Right cardiac atrium (tissue), 5 donors: ENCODE data around the gene CCDC27. TPM values are rescaled to one million over a fixed set of nuclear protein-coding genes. Genes with fewer than 3 reads are reported as not detected.
A peak's percentile ranks its signal among the peaks of the same experiment; 100 is the strongest.

Source experiments
- ATAC-seq, 2 donors: fragments of 200-7000 bp; cut with Tn5 transposase; one replicate each; pipeline versions ENCODE4 v1.8.0 to v1.9.1; 2020; ENCODE audit warnings: moderate library complexity in 2 of 2, mild to moderate bottlenecking in 1 of 2
- DNase-seq, 3 donors: peaks; one replicate each; pipeline ENCODE4 v3.0.0-alpha.2; 2020
- H3K27ac ChIP-seq: one replicate; pipeline ENCODE4 v1.5.1; 2013; ENCODE audit warnings: mild to moderate bottlenecking, low read length, control low read depth, moderate library complexity
- H3K27me3 ChIP-seq: one replicate; pipeline ENCODE4 v1.6.1; 2013; ENCODE audit not compliant: control insufficient read depth, insufficient read depth
- H3K4me1 ChIP-seq: one replicate; pipeline ENCODE4 v1.6.1; 2013; ENCODE audit warnings: low read length; ENCODE audit not compliant: control insufficient read depth, insufficient read depth
- H3K4me3 ChIP-seq: one replicate; pipeline ENCODE4 v1.5.1; 2013; ENCODE audit warnings: low read length, control low read depth
- H3K9me3 ChIP-seq: one replicate; pipeline ENCODE4 v1.6.1; 2013; ENCODE audit warnings: low read length; ENCODE audit not compliant: control insufficient read depth
- WGBS: extraction: QIAGEN DNeasy Blood & Tissue Kit; methylation state at CpG from one replicate; pipeline ENCODE4 v1.1.7; 2013; 5-methylcytosine and 5-hydroxymethylcytosine counted together
- intact Hi-C, 4 donors: fragments of 100-400 bp; cut with DNase I; formaldehyde crosslinking; loops; one replicate each; pipeline versions ENCODE4 v1.11.0 to v1.14.0; 2022 to 2023
- polyA plus RNA-seq: library from polyadenylated mRNA; stranded (reverse); fragments of 200-250 nt; gene quantifications from one replicate; pipeline ENCODE4 v1.2.3, GENCODE V29; 2013
- total RNA-seq, 4 donors: library from RNA; stranded (reverse); fragmentation: NEBNext Ultra II Directional; extraction: Animal tissue kit (Norgen Biotek cat#: 25700); gene quantifications; one replicate each; pipeline ENCODE4 v1.2.1, GENCODE V29; 2021
- donor health status: healthy with polysubstance abuse.
- donor health status: DM: no; HTN: yes; CAD: no.
- donor health status: DM: no; HTN: no; CAD: no.
- donor health status: DM: no; HTN: yes; CAD: no; lungs with severe emphysema.
- donor health status: DM: yes; HTN: yes; CAD: no.

The CCDC27 gene
- total and polyA plus RNA-seq, 5 donors = 0.09 to 0.14 TPM; not detected in 3

- no peak for ATAC-seq
- no peaks in the 10 kb centered on the region for H3K27me3 ChIP-seq
- WGBS = 45% methylated on average over 25 of the region's 25 CpGs
- no peak for DNase-seq
- no peaks in the 10 kb centered on the region for H3K9me3 ChIP-seq
- intact Hi-C loops = loop anchor here in 1 of 4 donors (10.0 kb wide), 1 partner anchor 157 kb away; no protein-coding TSS in a partner anchor
- H3K4me1 ChIP-seq = no peaks in the 10 kb centered on the region
- no peak overlapping the region for H3K4me3 ChIP-seq
- no peak overlapping the region for H3K27ac ChIP-seq
Measured at GRCh38 chr1:3731583-3732433, 20.4 kb upstream of the CCDC27 start.

GRCh38 chr1:3732434-3733093, 19.7 kb upstream of the CCDC27 start:
- H3K9me3 ChIP-seq = no peaks in the 10 kb centered on the region
- DNase-seq = no peak
- intact Hi-C loops = loop anchor here in 1 of 4 donors (10.0 kb wide), 1 partner anchor 158 kb away; no protein-coding TSS in a partner anchor
- H3K4me3 ChIP-seq = no peak overlapping the region
- no peaks in the 10 kb centered on the region for H3K27me3 ChIP-seq
- H3K27ac ChIP-seq = no peak overlapping the region
- WGBS = 33% methylated on average over 37 of the region's 37 CpGs
- ATAC-seq = peak; percentile 23 to 25
- H3K4me1 ChIP-seq = no peaks in the 10 kb centered on the region

GRCh38 chr1:3733094-3733882, 19.0 kb upstream of the CCDC27 start:
- H3K27ac ChIP-seq = no peak overlapping the region
- WGBS = 70% methylated on average over 29 of the region's 29 CpGs
- intact Hi-C loops = loop anchor here in 1 of 4 donors (10.0 kb wide), 1 partner anchor 158 kb away; no protein-coding TSS in a partner anchor
- DNase-seq = peak in 1 of 3 donors; percentile 35
- H3K4me1 ChIP-seq = no peaks in the 10 kb centered on the region
- H3K9me3 ChIP-seq = no peaks in the 10 kb centered on the region
- H3K27me3 ChIP-seq = no peaks in the 10 kb centered on the region
- H3K4me3 ChIP-seq = no peak overlapping the region
- ATAC-seq = peak in 1 of 2 donors; percentile 6

- DNase-seq (peak in 1 of 3 donors; percentile 52), ATAC-seq (no peak)
- WGBS = 85% methylated on average over 17 of the region's 17 CpGs
- Histone ChIP-seq H3K4me3 (no peak overlapping the region), H3K9me3 (no peaks in the 10 kb centered on the region), H3K4me1 (no peaks in the 10 kb centered on the region), H3K27me3 (no peaks in the 10 kb centered on the region), H3K27ac (no peak overlapping the region)
- intact Hi-C loops = loop anchor here in 1 of 4 donors (10.0 kb wide), 1 partner anchor 159 kb away; no protein-coding TSS in a partner anchor
Measured at GRCh38 chr1:3733883-3734589, 18.2 kb upstream of the CCDC27 start.

- Histone ChIP-seq H3K27ac (no peak overlapping the region), H3K4me3 (no peak overlapping the region), H3K4me1 (no peaks in the 10 kb centered on the region), H3K9me3 (no peaks in the 10 kb centered on the region), H3K27me3 (no peaks in the 10 kb centered on the region)
- ATAC-seq (no peak), DNase-seq (peak in 2 of 3 donors; percentile 37 to 59)
- intact Hi-C loops = loop anchor here in 1 of 4 donors (10.0 kb wide), 1 partner anchor 160 kb away; no protein-coding TSS in a partner anchor
- WGBS = 88% methylated on average over 16 of the region's 16 CpGs
Measured at GRCh38 chr1:3734602-3735001, 17.6 kb upstream of the CCDC27 start.

- no peak overlapping the region for H3K27ac ChIP-seq
Measured at GRCh38 chr1:3735027-3735681, 17.1 kb upstream of the CCDC27 start.

GRCh38 chr1:3735688-3736087, 16.6 kb upstream of the CCDC27 start:
- DNase-seq (peak in 1 of 3 donors; percentile 39), ATAC-seq (no peak)
- Histone ChIP-seq H3K27ac (no peak overlapping the region), H3K27me3 (no peaks in the 10 kb centered on the region), H3K4me1 (no peaks in the 10 kb centered on the region), H3K9me3 (no peaks in the 10 kb centered on the region), H3K4me3 (no peak overlapping the region)
- 77% methylated on average over 13 of the region's 13 CpGs for WGBS
- intact Hi-C loops = loop anchor here in 1 of 4 donors (10.0 kb wide), 1 partner anchor 161 kb away; no protein-coding TSS in a partner anchor

More at GRCh38 chr1:3735027-3735681, 17.1 kb upstream of the CCDC27 start:
- intact Hi-C loops = loop anchor here in 1 of 4 donors (10.0 kb wide), 1 partner anchor 160 kb away; no protein-coding TSS in a partner anchor
- no peak overlapping the region for H3K4me3 ChIP-seq
- no peaks in the 10 kb centered on the region for H3K27me3 ChIP-seq
- ATAC-seq (no peak), DNase-seq (peak in 2 of 3 donors; percentile 26 to 34)
- 84% methylated on average over 12 of the region's 12 CpGs for WGBS
- H3K4me1 ChIP-seq = no peaks in the 10 kb centered on the region
- H3K9me3 ChIP-seq = no peaks in the 10 kb centered on the region

- Histone ChIP-seq H3K4me1 (no peaks in the 10 kb centered on the region), H3K4me3 (no peak overlapping the region), H3K9me3 (no peaks in the 10 kb centered on the region), H3K27ac (no peak overlapping the region), H3K27me3 (no peaks in the 10 kb centered on the region)
- DNase-seq (peak in 1 of 3 donors; percentile 59), ATAC-seq (peak in 1 of 2 donors; percentile 10)
- 80% methylated on average over 13 of the region's 13 CpGs for WGBS
- intact Hi-C loops = loop anchor here in 1 of 4 donors (10.0 kb wide), 1 partner anchor 161 kb away; no protein-coding TSS in a partner anchor
Measured at GRCh38 chr1:3736131-3736561, 16.1 kb upstream of the CCDC27 start.

- ATAC-seq (no peak), DNase-seq (peak in 2 of 3 donors; percentile 27 to 46)
- intact Hi-C loops = loop anchor here in 1 of 4 donors (10.0 kb wide), 1 partner anchor 162 kb away; no protein-coding TSS in a partner anchor
- Histone ChIP-seq H3K9me3 (no peaks in the 10 kb centered on the region), H3K4me3 (no peak overlapping the region), H3K27ac (no peak overlapping the region), H3K4me1 (no peaks in the 10 kb centered on the region), H3K27me3 (no peaks in the 10 kb centered on the region)
- 87% methylated on average over 14 of the region's 14 CpGs for WGBS
Measured at GRCh38 chr1:3736708-3737107, 15.5 kb upstream of the CCDC27 start.
